NCI-H69 (cell line): Measurements from ENCODE around the gene SART3.
A peak's percentile ranks its signal among the peaks of the same experiment; 100 is the strongest.
"Not testable (repeated sequence)": the region's sequence is repeated elsewhere in the genome, so short reads cannot be mapped to it uniquely, and the experiment has no call there.

Experiments
- DNase-seq: peaks from one replicate; lab custom pipeline; 2025; lab: John Stamatoyannopoulos, UW

The SART3 gene

DNA sequence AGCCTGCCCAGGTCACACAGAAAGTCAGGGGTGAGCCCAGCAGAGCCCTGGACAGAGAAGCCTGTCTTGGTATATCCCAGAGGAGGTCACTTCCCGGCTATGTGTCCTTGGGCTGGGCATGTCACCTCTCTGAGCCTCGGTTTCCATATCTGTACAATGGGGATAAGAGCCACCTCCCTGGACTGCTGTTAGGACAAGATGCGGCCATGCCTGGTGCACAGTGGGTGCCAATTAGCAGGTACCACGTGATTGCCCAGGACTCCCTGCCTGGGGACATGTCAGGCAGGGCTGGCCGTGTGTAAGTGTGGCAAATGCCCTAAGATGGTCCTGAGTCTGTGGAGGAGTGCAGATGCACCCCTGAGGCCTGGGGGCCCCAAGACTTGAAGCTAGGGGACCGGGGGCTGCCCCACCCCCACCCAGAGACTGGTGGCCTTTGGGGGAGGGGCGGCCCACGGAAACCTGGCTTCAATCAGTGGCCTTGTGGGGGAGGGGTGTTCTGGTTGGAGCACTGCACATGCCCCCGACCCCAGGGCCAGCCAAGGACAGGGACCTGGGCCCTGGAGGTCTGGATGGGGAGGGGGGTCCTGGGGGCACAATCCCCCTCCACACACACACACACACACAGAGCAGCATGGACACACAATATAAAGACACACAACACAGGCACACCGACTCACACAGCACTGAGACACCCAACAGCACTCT lies 36.0 kb upstream of the SART3 start:
- peak; percentile 72 for DNase-seq

DNA sequence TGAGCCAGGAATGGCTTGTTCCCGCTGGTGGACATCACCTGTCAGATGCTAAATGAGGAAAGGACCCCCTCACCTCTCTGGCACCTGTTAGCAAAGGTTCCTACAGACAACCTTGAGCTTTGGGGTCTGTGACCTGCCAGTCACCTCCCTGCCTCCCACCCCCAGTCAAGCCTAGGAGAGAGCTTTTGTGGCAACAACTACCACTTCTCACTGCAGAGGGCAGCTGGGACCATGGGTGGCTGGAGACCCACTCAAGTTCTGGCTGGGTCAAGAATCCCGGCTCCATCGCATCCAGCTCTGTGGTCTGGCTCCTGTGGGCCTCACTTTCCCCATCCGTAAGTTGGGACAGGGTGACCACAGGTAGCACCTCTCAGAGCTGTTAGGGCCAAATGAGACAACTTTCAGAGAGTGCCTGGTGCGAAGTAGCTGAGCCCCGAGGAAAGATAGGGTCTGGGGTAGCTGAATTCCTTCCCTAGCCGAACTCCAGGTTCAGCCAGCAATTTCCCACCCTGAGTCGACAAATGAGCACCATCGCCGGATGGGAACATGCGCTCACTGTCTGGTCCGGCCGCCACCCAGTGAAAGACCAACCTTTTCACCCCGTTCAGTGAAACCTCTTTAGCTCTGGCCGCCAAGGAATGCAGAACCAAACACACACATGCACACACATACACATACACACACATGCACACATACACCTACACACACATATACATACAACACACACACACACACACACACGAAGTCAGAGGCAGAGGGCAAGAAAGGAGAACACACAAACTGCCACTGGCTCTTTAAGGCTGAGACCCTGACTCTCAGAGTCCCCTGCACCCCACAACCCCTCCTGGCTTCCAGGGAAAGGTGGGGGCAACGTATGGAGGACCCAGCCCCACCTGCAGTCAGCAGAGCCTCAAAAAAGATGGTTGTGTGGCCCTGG lies 35.0 kb upstream of the SART3 start:
- no peak for DNase-seq

DNA sequence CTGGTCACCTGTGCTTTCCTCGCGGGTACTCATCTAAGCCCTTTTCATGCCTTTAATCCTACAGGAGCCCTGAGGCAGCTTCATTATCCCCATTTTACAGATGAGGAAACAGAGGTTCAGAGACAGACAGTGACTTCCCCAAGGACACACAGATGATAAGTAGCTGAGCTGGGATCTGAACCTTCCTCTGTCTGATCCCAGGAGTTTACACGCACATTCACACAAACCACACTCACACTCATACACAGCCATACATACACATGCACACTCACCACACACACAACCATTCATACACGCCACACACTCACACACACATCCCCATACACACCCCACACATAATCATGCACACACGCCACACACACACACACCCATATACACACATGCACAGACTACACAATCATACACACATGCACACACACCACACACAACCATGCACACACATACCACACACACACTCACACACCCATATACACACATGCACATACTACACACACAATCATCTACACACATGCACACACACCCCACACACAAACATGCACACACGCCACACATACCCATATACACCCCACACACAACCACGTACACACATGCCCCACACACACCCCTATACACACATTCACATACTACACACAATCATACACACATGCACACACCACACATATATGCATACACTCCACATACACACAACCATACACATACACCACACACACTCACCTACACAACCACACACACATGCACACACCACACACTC lies 34.2 kb upstream of the SART3 start:
- DNase-seq: no peak

DNA sequence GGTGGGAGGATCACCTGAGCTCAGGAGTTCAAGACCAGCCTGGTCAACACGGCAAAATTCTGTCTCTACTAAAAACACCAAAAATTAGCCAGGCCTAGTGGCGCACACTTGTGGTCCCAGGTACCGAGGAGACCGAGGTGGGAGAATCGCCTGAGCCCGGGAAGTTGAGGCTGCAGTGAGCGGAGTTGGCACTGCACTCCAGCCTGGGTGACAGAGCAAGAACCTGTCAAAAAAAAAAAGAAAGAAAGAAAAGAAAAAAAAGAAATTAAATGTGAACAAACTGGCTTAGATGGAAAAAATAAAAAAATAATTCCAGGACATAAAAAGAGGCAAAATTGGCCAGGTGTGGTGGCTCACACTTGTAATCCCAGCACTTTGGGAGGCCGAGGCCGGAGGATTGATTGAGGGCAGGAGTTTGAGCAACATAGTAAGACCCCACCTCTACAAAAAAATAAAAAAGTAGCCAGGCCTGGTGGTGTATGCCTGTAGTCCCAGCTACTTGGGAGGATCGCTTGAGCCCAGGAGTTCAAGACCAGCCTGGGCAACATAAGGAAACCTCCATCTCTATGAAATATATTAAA lies 33.4 kb upstream of the SART3 start:
- no peak for DNase-seq

DNA sequence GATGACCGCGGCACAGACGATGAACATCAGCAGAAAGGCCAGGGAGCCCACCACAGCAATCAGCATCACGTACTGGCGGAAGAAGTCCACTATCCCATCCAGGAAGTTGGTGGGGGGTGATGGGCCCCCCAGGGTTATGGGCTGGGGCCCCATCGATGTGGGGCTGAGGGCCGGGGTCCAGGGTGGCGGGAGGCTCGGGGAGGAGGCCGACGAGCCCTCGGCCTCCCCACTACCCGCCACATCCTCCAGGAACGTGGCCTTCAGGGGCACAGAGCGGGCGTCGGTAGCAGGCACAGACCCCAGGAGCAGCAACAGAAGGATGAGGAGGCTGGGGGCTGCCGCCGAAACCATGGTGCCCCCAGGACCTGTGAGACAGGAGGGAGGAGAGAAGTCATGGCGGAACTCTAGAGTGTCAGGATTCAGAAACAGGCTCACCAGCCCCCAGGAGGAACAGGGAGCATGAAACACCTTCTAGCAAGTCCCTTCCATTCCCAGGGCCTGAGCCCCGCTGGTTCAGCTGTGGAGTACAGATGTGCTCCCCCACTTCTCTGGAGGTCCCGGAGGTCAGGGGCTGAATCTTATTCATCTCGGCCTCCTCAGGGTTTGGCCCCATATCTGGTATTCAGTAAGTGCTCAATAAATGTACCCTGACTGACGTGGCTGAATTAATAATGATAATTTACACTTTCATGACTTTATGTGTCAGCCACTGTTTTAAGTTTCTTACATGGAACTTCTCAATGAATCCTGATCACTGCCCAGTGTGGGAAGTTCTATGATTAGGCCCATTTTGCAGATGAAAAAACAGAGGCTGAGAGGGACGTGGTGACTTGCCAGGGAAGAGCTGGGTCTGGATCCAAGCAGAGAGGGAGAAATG lies 31.3 kb upstream of the SART3 start:
- DNase-seq: no peak

DNA sequence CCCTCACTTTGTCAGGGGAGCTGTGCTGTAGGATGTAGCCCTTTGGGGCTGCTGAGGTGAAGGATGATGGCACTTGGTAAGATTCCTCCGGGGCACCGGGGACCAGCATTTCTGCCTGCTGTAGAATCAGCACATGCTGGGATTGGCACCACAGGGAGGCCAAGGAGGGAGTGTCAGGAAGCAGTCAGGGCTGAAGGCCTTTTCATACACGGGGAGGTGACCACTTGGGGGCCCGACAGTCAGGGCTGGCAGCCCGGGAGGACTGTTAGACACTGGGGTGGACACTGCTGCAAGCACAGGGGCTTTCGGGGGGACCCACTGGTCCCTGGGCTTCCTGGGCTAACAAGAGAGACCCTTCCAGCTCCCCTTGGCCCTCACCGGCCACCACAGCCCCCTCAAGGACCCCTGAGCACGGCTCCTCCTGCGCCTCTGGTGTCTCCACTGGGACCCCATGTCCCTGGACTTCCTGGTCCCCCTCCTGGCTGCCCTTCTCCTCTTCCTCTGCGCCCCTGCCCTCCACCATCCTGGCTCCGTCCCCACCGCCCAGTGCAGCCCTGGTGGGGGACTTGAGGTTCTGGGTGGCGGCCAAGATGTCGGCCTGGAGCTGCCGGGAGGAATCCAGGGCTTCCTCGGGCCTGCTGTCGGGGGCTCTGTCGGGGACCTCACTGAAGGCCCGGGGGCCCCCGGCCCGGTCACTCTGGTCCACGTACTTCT lies 30.5 kb upstream of the SART3 start:
- DNase-seq: peak; percentile 20

DNA sequence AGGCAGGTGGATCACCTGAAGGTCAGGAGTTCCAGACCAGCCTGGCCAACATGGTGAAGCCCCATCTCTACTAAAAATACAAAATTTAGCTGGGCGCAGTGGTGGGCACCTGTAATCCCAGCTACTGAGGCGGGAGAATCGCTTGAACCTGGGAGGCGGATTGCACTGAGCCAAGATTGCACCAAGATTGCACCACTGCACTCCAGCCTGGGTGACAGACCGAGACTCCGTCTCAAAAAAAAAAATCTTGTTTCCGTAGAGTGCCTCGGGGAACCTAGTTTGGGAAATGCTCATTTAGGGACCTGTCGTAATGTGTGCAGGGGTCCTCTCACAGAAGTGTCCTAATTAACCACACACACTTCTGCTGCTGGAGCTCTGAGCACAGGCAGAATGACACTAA lies 29.5 kb upstream of the SART3 start:
- not testable (repeated sequence) for DNase-seq

DNA sequence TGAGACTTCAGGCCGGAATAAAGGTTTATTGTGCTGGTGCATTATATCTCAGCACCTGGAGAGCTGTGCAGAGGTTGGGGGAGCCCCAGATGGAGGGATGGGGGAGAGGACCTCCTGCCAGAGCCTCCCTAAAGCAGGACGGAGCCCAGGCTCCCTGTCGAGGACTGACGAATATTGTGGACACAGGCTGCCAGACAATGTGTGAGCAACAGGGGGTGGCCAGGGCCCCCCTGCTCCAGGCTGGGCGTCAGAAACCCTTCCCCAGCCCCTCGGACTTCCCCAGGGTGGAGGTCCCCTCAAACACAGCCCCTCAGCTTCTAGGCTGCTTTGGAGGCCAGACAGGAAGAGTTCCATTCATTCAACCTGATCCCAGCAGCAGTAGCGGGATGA lies 28.9 kb upstream of the SART3 start:
- DNase-seq: no peak

DNA sequence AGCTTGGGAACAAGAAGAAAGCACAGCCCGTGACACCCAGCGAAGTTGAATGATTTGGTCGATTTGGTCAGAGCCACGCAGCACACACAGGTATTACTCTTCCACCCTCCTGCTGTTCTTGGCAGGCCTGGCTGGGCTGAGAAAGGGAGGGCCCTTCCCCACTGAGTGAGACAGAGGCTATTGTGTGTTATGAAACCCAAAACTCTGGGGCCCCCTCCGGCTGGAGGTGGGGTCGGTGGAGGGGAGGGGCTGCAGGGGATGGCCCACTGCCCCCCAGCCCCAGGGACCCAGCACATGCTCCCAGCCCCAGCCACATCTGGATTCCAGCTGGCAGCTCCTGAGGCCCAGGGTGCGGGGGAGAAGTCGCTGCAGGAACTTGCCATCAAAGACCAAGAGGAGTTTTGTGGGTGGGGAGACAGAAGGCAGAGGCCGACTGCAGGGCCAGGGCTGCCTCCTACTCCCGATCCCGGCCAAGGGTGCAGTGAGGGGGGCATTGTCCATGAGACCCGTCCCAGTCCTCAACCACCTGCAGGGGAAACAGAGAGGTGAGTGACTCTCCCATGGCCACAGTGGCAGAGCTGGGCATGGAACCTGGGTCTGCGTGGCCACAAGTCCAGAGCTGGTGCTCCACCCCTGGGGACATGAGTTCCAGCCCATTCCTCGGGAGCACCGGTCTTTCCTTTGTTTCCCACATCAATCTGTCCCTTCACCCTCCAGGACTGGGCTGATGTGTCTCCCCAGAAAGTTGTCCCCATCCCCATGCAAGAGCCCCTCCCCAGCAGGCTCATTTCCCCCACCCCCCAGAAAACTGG lies 28.3 kb upstream of the SART3 start:
- peak; percentile 90 for DNase-seq

DNA sequence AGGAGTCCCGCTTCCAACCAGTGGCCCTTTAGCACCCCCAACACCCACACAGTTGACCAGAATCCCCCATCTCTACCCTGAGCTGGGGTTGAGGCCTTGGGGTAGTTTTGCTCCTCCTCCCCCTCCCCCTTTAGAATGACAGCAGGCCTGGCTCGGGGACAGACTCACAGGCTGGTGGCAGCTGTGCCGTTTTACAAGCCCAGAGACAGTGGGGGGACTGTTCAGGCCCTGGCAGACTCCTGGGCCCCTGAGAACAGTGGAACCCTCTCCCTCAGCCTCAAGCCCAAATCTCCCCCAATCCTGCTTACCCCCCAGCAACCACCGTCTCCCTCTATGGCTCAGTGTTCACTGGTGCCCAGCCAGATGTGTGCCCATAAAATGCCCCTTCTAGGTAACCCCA lies 26.9 kb upstream of the SART3 start:
- no peak for DNase-seq

DNA sequence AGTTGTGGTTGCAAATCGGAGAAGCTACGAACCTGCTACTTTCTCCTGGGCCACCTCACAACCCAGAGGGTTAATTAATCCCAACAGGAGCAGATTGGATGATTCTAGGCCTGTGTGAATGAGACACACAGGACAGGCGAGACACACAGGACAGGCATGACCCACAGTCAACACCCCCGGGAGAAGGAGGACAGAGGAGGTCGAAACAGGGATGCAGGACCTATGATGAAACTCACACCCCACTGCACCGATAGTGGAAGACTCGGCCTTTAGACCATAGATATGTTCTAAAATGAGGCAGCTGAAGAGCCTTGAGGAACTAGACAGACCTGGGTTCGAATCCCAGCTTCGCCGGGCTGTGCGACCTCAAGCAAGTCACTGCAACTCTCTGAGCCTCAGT lies 25.3 kb upstream of the SART3 start:
- no peak for DNase-seq

DNA sequence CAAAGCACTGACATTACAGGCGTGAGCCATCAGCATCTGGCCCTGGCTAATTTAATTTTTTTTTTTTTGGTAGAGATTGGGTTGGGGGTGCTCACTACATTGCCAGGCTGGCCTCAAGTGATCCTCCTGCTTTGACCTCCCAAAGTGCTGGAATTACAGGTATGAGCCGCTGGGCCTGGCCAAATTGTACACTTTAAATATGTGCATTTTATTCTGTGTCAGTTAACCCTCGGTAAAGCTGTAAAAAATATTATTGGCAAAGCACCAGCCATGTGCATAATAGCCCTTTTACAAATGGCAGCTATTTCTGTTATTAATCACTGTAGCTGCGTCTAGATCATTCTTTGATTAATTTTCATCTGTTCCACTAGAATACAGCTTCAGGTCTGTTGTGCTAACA lies 24.9 kb upstream of the SART3 start:
- no peak for DNase-seq

DNA sequence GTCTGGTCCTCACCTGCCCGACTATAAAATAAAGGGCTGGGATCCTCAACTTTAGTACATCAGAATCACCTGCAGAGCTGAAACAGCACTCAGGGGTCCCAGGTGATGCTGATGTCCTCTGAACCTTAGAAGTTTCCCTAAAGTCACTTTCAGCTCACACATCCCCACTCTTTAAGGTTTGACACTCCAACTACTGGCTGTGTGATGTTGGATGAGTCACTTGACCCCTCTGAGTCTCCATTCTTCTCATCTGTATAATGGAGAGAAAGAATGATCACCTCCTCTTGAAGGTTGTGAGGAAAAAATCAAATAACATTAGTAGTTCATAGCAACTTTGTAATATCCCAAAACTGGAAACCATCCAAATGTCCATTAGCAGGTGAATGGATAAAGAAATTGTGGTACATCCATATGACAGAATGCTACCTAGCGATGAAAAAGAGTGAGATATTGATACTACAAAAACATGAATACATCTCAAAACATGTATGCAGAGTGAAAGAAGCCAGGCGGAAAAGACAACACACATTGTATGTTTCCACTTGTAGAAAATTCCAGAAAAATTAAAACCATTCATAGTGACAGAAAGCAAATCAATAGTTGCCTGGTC lies 23.6 kb upstream of the SART3 start:
- no peak for DNase-seq

DNA sequence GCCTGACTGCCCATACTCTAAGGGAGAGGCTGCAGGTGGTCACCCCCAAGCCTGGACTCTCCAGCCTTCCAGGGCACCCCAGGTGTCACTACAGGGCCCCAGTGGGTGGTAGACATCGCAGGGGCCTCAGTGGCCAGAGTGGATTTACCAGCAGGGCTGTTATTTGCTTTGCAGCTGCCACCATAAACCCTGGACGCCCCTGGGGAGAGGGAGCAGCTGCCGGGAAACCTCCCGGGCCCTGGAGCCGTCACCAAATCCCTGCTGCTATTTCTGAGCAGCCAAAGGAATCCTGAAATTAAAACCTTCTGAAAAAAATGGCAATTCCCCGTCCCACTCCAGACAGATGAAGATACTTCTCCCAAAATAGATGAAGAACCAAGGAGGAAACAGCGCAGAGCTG lies 23.0 kb upstream of the SART3 start:
- peak; percentile 86 for DNase-seq

DNA sequence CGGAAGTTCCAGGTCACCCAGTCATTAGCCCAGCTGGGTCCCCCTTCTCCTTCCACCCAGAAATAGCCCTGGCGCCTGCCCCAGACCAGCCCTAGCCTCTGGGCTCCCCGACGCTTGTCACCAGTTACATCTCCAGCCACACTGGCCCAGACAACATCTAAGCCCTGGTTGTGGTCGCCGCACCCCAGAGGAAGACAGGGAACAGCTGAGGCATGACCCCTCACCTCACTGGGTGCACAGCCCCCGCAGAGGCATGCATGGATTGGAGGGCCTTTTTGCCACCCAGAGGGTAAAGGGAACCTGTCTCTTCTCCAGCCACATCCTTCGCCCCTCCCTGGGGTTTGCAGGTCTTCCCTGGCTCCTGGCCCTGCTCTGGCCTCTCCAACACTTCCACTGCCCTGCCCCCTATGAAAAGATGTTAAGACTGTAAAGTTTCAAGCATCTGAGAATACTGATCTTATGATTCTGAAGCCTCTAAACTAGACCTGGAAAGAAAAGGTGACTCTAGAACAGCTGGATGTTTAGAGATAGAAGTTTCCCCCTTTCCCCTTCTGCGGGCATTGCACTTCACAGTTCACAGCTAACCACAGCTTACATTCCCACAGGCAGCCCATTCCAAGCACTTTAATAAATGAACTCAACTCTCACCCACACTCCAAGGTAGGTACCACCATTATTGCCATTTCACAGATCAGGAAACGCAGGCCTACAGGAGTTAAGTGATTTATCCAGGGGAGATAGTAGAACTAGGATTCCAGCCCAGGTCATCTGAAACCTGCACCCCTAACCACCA lies 22.2 kb upstream of the SART3 start:
- no peak for DNase-seq

DNA sequence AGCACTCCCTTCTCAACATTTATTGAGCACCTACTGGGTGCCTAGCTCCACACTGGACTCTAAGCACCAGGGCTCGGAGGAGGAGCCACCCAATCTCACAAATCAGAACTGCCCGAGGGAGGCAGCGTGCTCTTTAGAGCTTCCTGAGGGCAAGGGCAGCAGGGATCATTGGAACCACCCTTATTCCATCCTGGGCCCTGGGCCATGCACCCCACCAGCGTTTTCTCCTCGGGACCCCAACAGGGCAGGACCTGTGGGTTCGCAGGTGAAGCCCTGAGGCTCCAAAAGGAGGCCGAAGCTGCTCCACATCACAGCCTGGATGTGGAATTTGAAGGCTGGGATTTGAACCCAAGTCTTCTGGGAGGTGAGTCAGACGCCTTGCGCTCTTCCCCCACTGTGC lies 21.5 kb upstream of the SART3 start:
- no peak for DNase-seq

DNA sequence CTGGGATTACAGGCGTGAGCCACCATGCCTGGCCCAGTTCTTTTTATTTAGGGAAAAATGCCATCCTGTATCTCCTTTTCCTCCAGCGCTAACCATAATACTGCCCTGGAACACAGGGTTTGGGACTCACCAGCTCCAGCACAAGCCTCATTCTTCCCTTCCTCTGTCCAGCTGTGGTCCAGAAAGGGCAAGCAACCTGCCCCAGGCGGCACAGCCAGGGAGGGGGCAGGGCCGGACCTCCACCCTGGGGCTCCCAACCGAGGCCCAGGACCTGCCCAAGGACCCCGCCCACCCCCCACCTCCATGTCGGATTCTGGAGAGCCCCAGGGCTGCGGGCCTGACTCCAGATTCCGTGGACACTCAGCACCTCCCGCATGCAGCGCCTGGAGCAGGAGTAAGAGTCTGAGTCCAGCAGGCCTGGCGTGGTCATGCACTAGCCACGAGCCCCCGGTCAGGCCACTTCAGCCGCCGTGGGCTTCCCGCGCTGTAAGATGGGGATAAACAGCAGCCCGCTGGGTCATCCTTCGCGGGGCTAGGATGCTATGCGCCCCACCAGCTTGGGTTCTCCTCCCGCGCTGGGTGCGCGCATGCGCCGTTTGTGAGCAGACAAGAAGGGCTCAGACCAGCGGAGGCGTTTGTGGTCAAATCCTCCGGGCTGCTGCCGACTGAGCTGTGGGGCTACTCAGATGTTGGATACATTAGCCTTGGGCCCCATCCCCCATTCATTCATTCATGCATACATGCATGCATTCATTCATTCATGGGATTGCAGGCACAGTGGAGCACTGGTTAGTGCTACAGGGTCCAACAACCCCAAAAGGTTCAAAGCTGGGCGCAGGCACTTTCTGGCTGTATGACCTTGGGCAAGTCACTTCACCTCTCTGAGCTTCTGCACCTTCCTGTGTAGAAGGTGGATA lies 20.6 kb upstream of the SART3 start:
- DNase-seq: no peak
